ENCODE measurements around the gene C1orf226. TPM values are rescaled to one million over a fixed set of nuclear protein-coding genes. Genes with fewer than 3 reads are reported as not detected.

The C1orf226 gene
- total RNA-seq, 2 experiments from 2014 or later = not detected

DNA sequence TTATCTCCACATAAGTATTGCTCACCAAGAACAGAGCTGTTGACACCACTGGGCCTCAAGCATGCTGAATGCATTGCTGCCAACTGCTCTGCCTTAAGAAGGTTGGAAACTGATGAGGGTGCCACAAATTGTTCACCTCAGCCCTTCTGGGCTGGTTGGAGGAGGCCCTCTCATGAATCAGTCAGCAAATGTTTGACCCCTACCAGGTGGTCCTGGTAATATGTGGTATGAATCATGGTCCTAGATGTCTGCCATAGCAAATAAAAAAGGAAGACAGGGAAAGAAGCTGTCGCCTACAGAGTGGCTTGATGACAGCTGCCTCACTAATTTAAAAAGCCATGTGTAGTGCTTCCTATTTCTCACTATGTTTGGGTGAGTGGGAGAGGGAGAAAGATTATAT is 17.0 kb upstream of the C1orf226 start:
- POLR2A ChIA-PET = no interaction called here
- no peaks in the 10 kb centered on the region for H3K36me3 Mint-ChIP-seq (ENCODE audit: low read depth)
- ATAC-seq (ENCODE audit: poor library complexity) (no peak), DNase-seq (no peak)
- no peaks in the 10 kb centered on the region for H3K4me1 ChIP-seq (ENCODE audit: insufficient read depth, low read length)
- no peaks in the 10 kb centered on the region for H3K4me1 Mint-ChIP-seq (ENCODE audit: low read depth)
- H3K9me3 ChIP-seq (ENCODE audit: control insufficient read depth in 1 of 2, insufficient read depth in 1 of 2, low read length in 2 of 2) = no peaks in the 10 kb centered on the region
- no peak overlapping the region for H3K27ac ChIP-seq (ENCODE audit: low read depth in 1 of 2, low read length in 2 of 2)
- H3K9me3 Mint-ChIP-seq = no peaks in the 10 kb centered on the region
- H3K36me3 ChIP-seq (ENCODE audit: insufficient read depth, low read length) = no peaks in the 10 kb centered on the region
- intact Hi-C loops (cut with DNase I, micrococcal nuclease) = no loop called here
- CTCF ChIA-PET = no interaction called here
- H3K27me3 ChIP-seq (ENCODE audit: control insufficient read depth in 1 of 2, insufficient read depth in 2 of 2, low read length in 2 of 2) = no peaks in the 10 kb centered on the region
- TF ChIP-seq, protein P1, sequence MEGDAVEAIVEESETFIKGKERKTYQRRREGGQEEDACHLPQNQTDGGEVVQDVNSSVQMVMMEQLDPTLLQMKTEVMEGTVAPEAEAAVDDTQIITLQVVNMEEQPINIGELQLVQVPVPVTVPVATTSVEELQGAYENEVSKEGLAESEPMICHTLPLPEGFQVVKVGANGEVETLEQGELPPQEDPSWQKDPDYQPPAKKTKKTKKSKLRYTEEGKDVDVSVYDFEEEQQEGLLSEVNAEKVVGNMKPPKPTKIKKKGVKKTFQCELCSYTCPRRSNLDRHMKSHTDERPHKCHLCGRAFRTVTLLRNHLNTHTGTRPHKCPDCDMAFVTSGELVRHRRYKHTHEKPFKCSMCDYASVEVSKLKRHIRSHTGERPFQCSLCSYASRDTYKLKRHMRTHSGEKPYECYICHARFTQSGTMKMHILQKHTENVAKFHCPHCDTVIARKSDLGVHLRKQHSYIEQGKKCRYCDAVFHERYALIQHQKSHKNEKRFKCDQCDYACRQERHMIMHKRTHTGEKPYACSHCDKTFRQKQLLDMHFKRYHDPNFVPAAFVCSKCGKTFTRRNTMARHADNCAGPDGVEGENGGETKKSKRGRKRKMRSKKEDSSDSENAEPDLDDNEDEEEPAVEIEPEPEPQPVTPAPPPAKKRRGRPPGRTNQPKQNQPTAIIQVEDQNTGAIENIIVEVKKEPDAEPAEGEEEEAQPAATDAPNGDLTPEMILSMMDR (IDR thresholded peaks at IDR 0.05) = no peak
- no peaks in the 10 kb centered on the region for H3K27me3 Mint-ChIP-seq
- H3K27ac Mint-ChIP-seq = no peak overlapping the region
- no peak overlapping the region for H3K4me3 ChIP-seq (ENCODE audit: low read length)
- no peak overlapping the region for H3K4me3 Mint-ChIP-seq

GRCh38 chr1:162365284-162366020 is 16.1 kb upstream of the C1orf226 start:
- intact Hi-C loops (cut with DNase I, micrococcal nuclease) = no loop called here
- H3K27me3 ChIP-seq (ENCODE audit: control insufficient read depth in 1 of 2, insufficient read depth in 2 of 2, low read length in 2 of 2) = no peaks in the 10 kb centered on the region
- H3K36me3 ChIP-seq (ENCODE audit: insufficient read depth, low read length) = no peaks in the 10 kb centered on the region
- H3K4me3 Mint-ChIP-seq = no peak overlapping the region
- H3K27ac Mint-ChIP-seq = no peak overlapping the region
- no peaks in the 10 kb centered on the region for H3K9me3 ChIP-seq (ENCODE audit: control insufficient read depth in 1 of 2, insufficient read depth in 1 of 2, low read length in 2 of 2)
- no peaks in the 10 kb centered on the region for H3K4me1 Mint-ChIP-seq (ENCODE audit: low read depth)
- H3K36me3 Mint-ChIP-seq (ENCODE audit: low read depth) = no peaks in the 10 kb centered on the region
- H3K4me3 ChIP-seq (ENCODE audit: low read length) = no peak overlapping the region
- CTCF ChIA-PET = no interaction called here
- H3K4me1 ChIP-seq (ENCODE audit: insufficient read depth, low read length) = no peaks in the 10 kb centered on the region
- H3K9me3 Mint-ChIP-seq = no peaks in the 10 kb centered on the region
- no peak overlapping the region for H3K27ac ChIP-seq (ENCODE audit: low read depth in 1 of 2, low read length in 2 of 2)
- TF ChIP-seq, protein P1 (IDR thresholded peaks at IDR 0.05) = no peak
- DNase-seq (no peak), ATAC-seq (ENCODE audit: poor library complexity) (no peak)
- no peaks in the 10 kb centered on the region for H3K27me3 Mint-ChIP-seq
- POLR2A ChIA-PET = no interaction called here

GRCh38 chr1:162366149-162366548 is 15.4 kb upstream of the C1orf226 start:
- POLR2A ChIA-PET = no interaction called here
- no peaks in the 10 kb centered on the region for H3K9me3 ChIP-seq (ENCODE audit: control insufficient read depth in 1 of 2, insufficient read depth in 1 of 2, low read length in 2 of 2)
- no peaks in the 10 kb centered on the region for H3K4me1 ChIP-seq (ENCODE audit: insufficient read depth, low read length)
- Mint-ChIP-seq H3K27me3 (no peaks in the 10 kb centered on the region), H3K9me3 (no peaks in the 10 kb centered on the region), H3K27ac (no peak overlapping the region), H3K4me1 (ENCODE audit: low read depth) (no peaks in the 10 kb centered on the region), H3K36me3 (ENCODE audit: low read depth) (no peaks in the 10 kb centered on the region), H3K4me3 (no peak overlapping the region)
- TF ChIP-seq, protein P1 (IDR thresholded peaks at IDR 0.05) = no peak
- ATAC-seq (ENCODE audit: poor library complexity) = no peak
- CTCF ChIA-PET = no interaction called here
- no peak for DNase-seq
- no peaks in the 10 kb centered on the region for H3K27me3 ChIP-seq (ENCODE audit: control insufficient read depth in 1 of 2, insufficient read depth in 2 of 2, low read length in 2 of 2)
- no peak overlapping the region for H3K4me3 ChIP-seq (ENCODE audit: low read length)
- H3K27ac ChIP-seq (ENCODE audit: low read depth in 1 of 2, low read length in 2 of 2) = no peak overlapping the region
- no peaks in the 10 kb centered on the region for H3K36me3 ChIP-seq (ENCODE audit: insufficient read depth, low read length)
- intact Hi-C loops (cut with DNase I, micrococcal nuclease) = no loop called here

Measured in CD4-positive, alpha-beta T cell (primary cell).